ENCODE measurements around the gene NKX2-3. TPM values are rescaled to one million over a fixed set of nuclear protein-coding genes. Genes with fewer than 3 reads are reported as not detected.

Gene NKX2-3
- total RNA-seq, 2 experiments from 2014 or later = not detected

- peaks cover 2% of the 10 kb centered on the region for H3K27me3 Mint-ChIP-seq (ENCODE audit: low read depth)
- no peaks in the 10 kb centered on the region for H3K4me1 Mint-ChIP-seq (ENCODE audit: low read depth)
- no peaks in the 10 kb centered on the region for H3K9me3 Mint-ChIP-seq
- H3K36me3 Mint-ChIP-seq (ENCODE audit: low read depth) = no peaks in the 10 kb centered on the region
- no peak overlapping the region for H3K27ac Mint-ChIP-seq
- intact Hi-C loops (cut with micrococcal nuclease) = no loop called here
- H3K4me3 Mint-ChIP-seq = no peak overlapping the region
- CTCF ChIA-PET = no interaction called here
- DNase-seq = no peak
Measured at GRCh38 chr10:99582255-99582770, 49.6 kb downstream of the NKX2-3 start.

DNA sequence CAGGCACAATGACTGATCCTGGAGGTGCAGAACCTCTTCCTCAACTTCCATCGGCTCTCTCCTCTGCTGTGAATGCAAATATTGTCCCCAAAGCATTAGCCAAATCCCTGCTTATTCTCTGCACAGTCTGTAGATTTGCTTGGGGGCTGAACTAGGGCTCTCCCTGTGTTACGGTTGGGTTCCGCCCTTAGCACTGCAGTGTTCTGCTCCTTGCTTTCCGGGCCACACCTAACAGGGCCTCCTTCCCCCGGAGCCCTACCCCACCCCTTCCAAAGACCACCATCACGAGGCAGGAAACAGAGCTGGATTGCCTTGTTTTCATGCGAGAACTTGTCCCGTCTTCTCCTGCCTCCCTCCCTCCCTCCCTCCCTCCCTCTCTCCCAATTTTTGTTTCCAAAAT is 50.9 kb downstream of the NKX2-3 start:
- CTCF ChIA-PET = no interaction called here
- Mint-ChIP-seq H3K4me3 (no peak overlapping the region), H3K36me3 (ENCODE audit: low read depth) (no peaks in the 10 kb centered on the region), H3K27me3 (ENCODE audit: low read depth) (no peaks in the 10 kb centered on the region), H3K9me3 (no peaks in the 10 kb centered on the region), H3K4me1 (ENCODE audit: low read depth) (no peaks in the 10 kb centered on the region), H3K27ac (no peak overlapping the region)
- DNase-seq = no peak
- intact Hi-C loops (cut with micrococcal nuclease) = no loop called here

Other genes with a start within 250 kb of the NKX2-3 start
- 1 to 10 TPM in 1 of 2 experiments, under 1 TPM in 1; 0.81 to 1.0 TPM for gene CNNM1, start 203.6 kb upstream of the NKX2-3 start, total RNA-seq
- gene GOT1, start 102.3 kb upstream of the NKX2-3 start, total RNA-seq = 10 to 100 TPM; 62.6 to 67.3 TPM
- 10 to 100 TPM; 66.3 to 72.8 TPM for gene SLC25A28, start 87.5 kb downstream of the NKX2-3 start, total RNA-seq
- 1 to 10 TPM; 1.2 to 1.4 TPM for gene ENTPD7, start 126.6 kb downstream of the NKX2-3 start, total RNA-seq
- gene COX15, start 199.2 kb downstream of the NKX2-3 start, total RNA-seq = 10 to 100 TPM; 36.3 to 38.8 TPM
- gene CUTC, start 199.3 kb downstream of the NKX2-3 start, total RNA-seq = 10 to 100 TPM; 21.6 to 21.9 TPM
- gene ABCC2, start 249.7 kb downstream of the NKX2-3 start, total RNA-seq = under 1 TPM; 0.20 to 0.64 TPM